GM23248 (cell line): ENCODE measurements around the gene PRH2.

Experiments
- EZH2 ChIP-seq: fragments of 200-600 bp; sonication (generic); IDR thresholded peaks from 2 replicates; pipeline ENCODE4 v1.6.1; 2018; ENCODE audit warnings: antibody characterized with exemption, mild to moderate bottlenecking; ENCODE audit not compliant: insufficient read depth, poor library complexity, severe bottlenecking
- EZH2phosphoT487 ChIP-seq: fragments of 200-600 bp; sonication (generic); IDR thresholded peaks from 2 replicates; pipeline ENCODE4 v1.6.1; 2018; ENCODE audit warnings: antibody characterized with exemption, moderate library complexity, mild to moderate bottlenecking, low read depth; ENCODE audit not compliant: insufficient read depth

DNA sequence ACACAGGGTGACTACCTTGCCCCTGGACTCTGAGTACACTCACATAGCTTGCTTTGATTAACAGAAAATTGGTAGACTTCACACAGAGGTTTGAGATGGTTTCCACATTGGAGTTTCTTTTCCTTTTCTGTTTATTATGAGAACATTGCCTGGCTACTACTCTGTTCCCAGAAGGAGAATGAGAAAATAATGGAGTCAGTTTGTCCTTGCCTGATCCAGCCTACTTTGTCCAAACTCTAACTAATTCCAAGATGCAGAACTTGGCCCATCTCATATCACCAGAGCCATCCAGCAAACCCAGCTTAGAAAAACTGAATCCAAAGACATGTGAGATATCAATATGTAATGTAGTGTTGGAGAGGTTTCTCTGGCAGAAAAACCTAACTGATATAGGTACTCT lies 37.3 kb downstream of the PRH2 start:
- TF ChIP-seq EZH2 (no peak), EZH2phosphoT487 (no peak)
